Muscle layer of duodenum (tissue), 2 donors: ENCODE data around the gene BCAS3.
A peak's percentile ranks its signal among the peaks of the same experiment; 100 is the strongest.

Experiments used
- H3K27ac ChIP-seq: one replicate; pipeline ENCODE4 v1.7.0; 2013; ENCODE audit warnings: mild to moderate bottlenecking, low read length
- H3K27me3 ChIP-seq: one replicate; pipeline ENCODE4 v1.7.0; 2013; ENCODE audit warnings: low read depth, mild to moderate bottlenecking, control low read depth, low read length
- H3K36me3 ChIP-seq, 2 donors: one replicate each; pipeline ENCODE4 v1.7.0; 2013; ENCODE audit warnings: low read length in 2 of 2, control low read depth in 1 of 2, mild to moderate bottlenecking in 1 of 2; ENCODE audit not compliant: insufficient read depth in 2 of 2, control insufficient read depth in 1 of 2
- H3K4me1 ChIP-seq, 2 donors: one replicate each; pipeline ENCODE4 v1.7.0; 2013; ENCODE audit warnings: low read length in 2 of 2, mild to moderate bottlenecking in 2 of 2, control low read depth in 1 of 2, moderate library complexity in 1 of 2; ENCODE audit not compliant: insufficient read depth in 2 of 2, control insufficient read depth in 1 of 2
- H3K4me3 ChIP-seq, 2 donors: one replicate each; pipeline ENCODE4 v1.7.0; 2013; ENCODE audit warnings: low read length in 2 of 2, low read depth in 1 of 2, mild to moderate bottlenecking in 1 of 2
- H3K9me3 ChIP-seq, 2 donors: one replicate each; pipeline ENCODE4 v1.7.0; 2013; ENCODE audit warnings: low read length in 2 of 2, control low read depth in 1 of 2, mild to moderate bottlenecking in 1 of 2; ENCODE audit not compliant: control insufficient read depth in 1 of 2
- donor health status: healthy.

Gene BCAS3

GRCh38 chr17:61397086-61397842 lies 719.6 kb downstream of the BCAS3 start:
- Histone ChIP-seq H3K27ac (peak overlapping the region; percentile 21), H3K4me3 (peak overlapping the region in 1 of 2 donors; percentile 67), H3K4me1 (peaks cover 0 to 43% of the 10 kb centered on the region in 2 donors), H3K9me3 (no peaks in the 10 kb centered on the region), H3K36me3 (peaks cover 0 to 5% of the 10 kb centered on the region in 2 donors), H3K27me3 (peaks cover 39% of the 10 kb centered on the region)

- peak overlapping the region; percentile 21 to 67 for H3K4me3 ChIP-seq
- H3K27me3 ChIP-seq, result peaks cover 46% of the 10 kb centered on the region
- H3K36me3 ChIP-seq, result no peaks in the 10 kb centered on the region
- H3K27ac ChIP-seq, result no peak overlapping the region
- no peaks in the 10 kb centered on the region for H3K9me3 ChIP-seq
- peaks cover 0 to 51% of the 10 kb centered on the region in 2 donors for H3K4me1 ChIP-seq
Measured at GRCh38 chr17:61398721-61399130, 721.1 kb downstream of the BCAS3 start.

DNA sequence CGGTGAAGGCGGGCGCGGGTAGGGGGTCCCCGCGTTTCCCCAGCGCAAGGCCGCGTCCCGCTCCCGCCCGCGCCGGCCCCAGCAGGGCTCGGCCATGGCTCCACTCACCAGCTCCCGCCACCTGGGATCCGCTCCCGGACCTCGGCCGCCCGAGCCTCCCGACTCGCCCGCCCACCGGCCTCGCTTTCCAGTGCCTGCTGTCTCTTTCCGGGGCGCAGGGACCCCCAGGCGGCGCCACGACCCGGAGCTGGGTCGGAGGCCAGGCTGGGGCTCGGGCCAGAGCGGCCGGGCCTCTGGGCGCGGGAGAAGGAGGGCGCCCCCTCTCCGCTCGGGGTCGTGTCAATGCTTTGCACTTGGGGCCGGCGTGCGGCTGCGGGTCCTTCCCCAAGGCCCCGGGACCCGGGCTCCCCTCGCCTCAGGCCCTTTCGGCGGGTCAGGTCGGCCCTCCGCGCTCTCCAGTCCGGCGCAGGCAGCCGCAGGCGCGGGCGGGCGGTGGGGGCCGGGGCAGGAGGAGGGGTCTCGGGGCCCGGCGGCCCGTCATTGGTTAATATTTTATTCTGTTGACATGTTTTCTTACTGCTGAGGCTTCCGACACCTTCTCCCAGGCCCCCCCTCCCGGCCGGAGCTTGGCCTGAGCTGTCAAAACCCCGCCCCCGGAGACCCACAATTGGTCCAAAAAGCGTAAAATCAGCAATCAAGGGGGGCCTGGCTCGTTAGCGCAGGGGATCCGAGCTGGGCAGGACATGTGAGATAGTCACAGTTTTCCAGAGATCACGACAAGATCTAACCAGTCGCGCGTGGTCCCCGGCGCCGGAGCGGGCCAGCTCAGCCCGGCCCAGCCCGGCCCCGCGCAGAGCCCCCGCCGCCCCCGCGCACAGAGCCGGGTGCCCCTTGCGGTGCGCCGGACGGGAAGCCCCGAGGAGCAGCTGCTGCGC lies 721.7 kb downstream of the BCAS3 start, which contains the start of gene TBX2:
Gene TBX2 (plus strand): TSS at position 713 of the 935 bp plus-strand sequence. CDS start 334 bp downstream, outside the sequence.
- H3K4me1 ChIP-seq, result peaks cover 0 to 55% of the 10 kb centered on the region in 2 donors
- H3K4me3 ChIP-seq, result peak within 1 kb of the TSS; percentile 52 to 67
- no peak within 1 kb of the TSS for H3K27ac ChIP-seq
- peaks cover 51% of the 10 kb centered on the region for H3K27me3 ChIP-seq
- H3K9me3 ChIP-seq, result no peaks in the 10 kb centered on the region
- no peaks in the 10 kb centered on the region for H3K36me3 ChIP-seq

DNA sequence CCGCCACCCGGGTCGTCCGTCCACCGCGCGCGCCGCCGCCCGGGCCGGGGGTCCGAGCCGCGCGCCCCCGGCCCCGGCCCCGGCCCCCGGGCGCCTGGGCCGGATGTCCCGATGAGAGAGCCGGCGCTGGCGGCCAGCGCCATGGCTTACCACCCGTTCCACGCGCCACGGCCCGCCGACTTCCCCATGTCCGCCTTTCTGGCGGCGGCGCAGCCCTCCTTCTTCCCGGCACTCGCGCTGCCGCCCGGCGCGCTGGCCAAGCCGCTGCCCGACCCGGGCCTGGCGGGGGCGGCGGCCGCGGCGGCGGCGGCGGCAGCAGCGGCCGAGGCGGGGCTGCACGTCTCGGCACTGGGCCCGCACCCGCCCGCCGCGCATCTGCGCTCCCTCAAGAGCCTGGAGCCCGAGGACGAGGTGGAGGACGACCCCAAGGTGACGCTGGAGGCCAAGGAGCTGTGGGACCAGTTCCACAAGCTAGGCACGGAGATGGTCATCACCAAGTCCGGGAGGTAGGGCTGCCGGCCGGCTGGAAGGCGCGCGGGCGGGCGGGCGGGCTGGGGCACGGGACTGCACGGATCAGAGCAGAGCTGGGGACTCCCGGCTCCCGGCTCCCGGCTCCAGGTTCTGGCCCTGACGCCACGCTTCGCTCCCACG lies 722.5 kb downstream of the BCAS3 start:
- Histone ChIP-seq H3K9me3 (no peaks in the 10 kb centered on the region), H3K27me3 (peaks cover 55% of the 10 kb centered on the region), H3K4me3 (peak overlapping the region; percentile 52 to 56), H3K4me1 (peaks cover 0 to 58% of the 10 kb centered on the region in 2 donors), H3K36me3 (no peaks in the 10 kb centered on the region), H3K27ac (no peak overlapping the region)

- Histone ChIP-seq H3K4me1 (peaks cover 0 to 57% of the 10 kb centered on the region in 2 donors), H3K36me3 (no peaks in the 10 kb centered on the region), H3K27ac (peak overlapping the region; percentile 33), H3K27me3 (peaks cover 55% of the 10 kb centered on the region), H3K9me3 (no peaks in the 10 kb centered on the region), H3K4me3 (peak overlapping the region; percentile 52 to 56)
Measured at GRCh38 chr17:61400717-61401388, 723.2 kb downstream of the BCAS3 start.

DNA sequence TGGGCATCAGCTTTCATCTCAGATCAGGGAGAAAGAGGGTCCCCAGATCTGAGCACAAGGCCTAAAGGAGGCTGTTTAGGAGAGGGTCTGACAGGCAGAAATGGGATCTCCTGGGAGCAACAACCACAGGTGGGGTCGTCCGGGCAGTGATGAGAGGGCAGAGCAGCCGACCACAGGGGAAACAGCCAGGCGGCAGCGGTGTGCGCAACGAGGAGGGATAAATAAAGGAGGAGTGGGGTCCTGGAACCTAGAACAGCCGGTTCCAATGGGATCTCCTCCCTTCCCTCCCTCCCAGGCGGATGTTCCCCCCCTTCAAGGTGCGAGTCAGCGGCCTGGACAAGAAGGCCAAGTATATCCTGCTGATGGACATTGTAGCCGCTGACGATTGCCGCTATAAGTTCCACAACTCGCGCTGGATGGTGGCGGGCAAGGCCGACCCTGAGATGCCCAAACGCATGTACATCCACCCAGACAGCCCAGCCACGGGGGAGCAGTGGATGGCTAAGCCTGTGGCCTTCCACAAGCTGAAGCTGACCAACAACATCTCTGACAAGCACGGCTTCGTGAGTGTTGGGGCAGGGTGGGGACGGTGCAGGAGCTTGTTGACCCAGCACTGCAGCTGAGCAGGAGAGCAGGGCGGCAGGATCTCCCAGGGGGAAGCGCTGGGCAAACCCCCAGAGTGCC lies 723.9 kb downstream of the BCAS3 start:
- peaks cover 58% of the 10 kb centered on the region for H3K27me3 ChIP-seq
- H3K4me3 ChIP-seq, result peak overlapping the region; percentile 52 to 56
- peaks cover 0 to 50% of the 10 kb centered on the region in 2 donors for H3K4me1 ChIP-seq
- peak overlapping the region; percentile 33 for H3K27ac ChIP-seq
- H3K9me3 ChIP-seq, result no peaks in the 10 kb centered on the region
- no peaks in the 10 kb centered on the region for H3K36me3 ChIP-seq

DNA sequence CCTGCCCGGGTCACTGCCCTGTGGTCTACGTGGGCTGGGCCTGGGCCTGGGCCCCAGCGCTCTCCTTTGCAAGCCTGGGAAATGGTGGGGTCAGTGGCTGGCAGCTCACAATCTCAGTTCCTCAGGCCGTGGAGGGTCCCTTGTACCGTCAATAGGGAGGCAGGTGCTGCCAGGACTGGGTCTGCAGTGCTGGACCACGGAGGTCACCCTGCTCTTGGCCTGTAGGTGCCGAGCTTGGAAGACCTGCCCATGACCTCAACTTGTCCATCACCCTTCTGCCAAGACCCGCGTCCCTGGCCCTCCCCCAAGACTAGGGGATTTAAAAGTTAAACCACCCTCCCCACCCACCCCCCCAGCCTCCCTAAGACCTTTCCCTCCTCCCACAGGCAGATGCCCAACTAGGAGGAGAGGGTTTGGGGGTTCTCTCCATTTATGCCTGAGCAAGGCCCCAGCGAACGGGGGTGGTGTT lies 724.5 kb downstream of the BCAS3 start:
- Histone ChIP-seq H3K4me1 (peaks cover 0 to 47% of the 10 kb centered on the region in 2 donors), H3K27ac (no peak overlapping the region), H3K4me3 (peak overlapping the region in 1 of 2 donors; percentile 56), H3K36me3 (no peaks in the 10 kb centered on the region), H3K27me3 (peaks cover 60% of the 10 kb centered on the region), H3K9me3 (no peaks in the 10 kb centered on the region)

DNA sequence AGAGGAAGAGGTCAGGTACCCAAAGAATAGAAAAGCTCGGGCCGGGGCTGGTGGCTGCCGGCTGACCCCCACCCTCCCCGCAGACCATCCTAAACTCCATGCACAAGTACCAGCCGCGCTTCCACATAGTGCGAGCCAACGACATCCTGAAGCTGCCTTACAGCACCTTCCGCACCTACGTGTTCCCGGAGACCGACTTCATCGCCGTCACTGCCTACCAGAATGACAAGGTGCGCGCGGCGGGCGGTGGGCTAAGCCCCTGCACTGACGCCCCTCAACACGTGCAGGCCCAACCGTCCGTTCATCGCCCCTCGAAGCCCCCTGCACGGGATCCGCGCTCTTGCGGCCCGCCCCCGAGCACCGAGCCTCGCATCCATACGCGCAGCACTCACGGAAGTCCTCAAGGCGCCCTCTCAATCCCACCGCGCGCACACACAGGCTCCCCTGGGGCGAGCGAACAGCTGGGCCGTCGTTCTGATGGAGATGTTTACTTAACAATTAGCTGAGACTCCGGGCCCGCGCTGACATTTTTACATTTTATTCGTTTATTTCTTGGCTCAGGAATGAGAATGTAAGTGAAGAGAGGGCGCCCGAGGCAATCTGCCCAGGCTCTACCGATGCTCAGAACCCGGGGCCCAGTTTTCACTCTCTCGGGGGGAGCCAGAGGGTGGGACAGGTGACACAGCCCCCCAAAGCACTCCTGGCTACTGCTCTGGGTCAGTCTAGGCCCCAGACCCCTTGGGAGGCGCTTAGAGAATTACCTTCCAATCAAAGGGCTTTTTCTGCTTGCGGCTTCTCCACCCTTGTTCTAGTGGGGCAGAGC lies 725.5 kb downstream of the BCAS3 start:
- Histone ChIP-seq H3K27ac (no peak overlapping the region), H3K4me3 (peak overlapping the region; percentile 27 to 32), H3K4me1 (peaks cover 0 to 37% of the 10 kb centered on the region in 2 donors), H3K36me3 (no peaks in the 10 kb centered on the region), H3K27me3 (peaks cover 62% of the 10 kb centered on the region), H3K9me3 (no peaks in the 10 kb centered on the region)

DNA sequence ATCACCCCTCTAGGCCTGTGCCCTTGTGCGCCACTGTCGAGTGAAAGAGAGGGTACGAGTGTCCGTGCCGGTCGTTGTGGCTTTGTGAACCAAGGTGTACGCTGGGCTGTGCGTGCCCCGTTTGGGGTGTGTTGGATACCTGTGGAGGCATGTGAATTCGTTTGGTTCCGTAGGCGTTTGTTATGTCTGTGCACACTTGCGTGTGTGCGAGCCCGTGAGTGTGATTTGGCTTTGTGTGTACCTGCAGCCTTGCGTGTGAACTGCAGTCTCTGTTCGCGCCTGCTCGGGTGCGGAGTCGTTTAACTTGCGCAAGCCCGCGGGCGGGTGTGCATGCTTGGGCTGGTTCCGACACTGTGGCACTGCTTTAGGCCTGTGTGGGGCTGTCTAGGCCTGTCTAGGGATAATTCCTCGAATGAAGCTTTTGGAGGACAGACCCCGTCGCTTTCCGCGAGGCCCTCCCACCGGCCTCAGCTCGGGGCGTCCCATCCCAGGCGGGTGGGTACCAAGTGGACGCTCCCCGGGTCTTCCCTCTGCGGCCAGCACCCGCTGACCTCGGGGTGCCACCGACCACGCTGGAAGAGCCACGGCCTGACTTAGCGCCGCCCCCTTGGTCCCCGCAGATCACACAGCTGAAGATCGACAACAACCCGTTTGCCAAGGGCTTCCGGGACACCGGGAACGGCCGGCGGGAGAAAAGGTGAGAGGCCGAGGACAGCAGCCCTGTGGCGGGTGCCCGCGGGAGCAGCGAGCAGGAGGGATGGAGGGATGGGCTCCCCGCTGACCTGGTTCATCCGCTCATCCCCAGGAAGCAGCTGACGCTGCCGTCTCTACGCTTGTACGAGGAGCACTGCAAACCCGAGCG lies 726.4 kb downstream of the BCAS3 start:
- Histone ChIP-seq H3K36me3 (no peaks in the 10 kb centered on the region), H3K27ac (no peak overlapping the region), H3K4me1 (peaks cover 0 to 35% of the 10 kb centered on the region in 2 donors), H3K4me3 (peak overlapping the region; percentile 27 to 32), H3K27me3 (peaks cover 59% of the 10 kb centered on the region), H3K9me3 (no peaks in the 10 kb centered on the region)
